ENCODE measurements around the gene ACD.

DNA sequence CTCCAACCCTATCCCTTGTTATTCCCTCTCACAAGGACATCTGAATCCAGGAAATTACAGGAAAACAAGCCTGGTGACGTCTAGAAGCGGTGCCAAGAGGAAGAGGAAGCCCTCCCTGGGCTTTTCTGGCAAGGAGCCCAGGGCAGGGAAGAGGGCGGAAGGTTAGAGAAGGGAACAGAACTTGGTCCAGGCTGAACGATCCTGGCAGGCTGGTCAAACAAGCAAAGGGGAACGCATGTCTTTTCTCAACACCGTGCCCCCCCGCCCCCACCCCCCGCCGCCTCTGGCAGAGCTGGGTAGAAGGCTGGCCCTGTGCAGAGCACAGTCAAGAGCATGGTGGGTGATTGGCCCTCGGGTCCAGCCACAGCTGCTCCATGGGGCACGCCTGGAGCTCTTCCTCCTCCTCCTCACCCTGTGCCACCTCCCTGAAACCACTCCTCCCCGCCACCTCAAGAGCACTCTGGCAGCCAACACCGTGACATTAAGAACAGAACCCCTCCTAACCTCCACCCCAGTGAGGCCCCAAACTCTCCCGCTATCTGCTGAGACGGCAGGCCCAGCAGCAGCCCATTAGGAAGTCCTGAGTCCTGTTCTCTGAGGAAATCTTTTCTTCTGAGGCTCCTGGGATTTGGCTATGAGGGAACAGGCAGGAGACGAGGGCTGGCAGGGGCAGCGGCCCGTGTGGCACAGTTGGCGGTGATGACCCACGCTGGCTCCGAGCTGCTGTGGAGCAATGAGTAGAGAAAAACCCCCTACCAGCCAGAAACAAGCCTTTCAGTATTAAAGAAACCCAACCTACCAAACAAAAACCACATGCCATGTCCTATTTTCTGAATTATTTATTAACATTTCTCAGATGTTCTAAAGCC lies 13.9 kb upstream of the ACD start:
- TF ChIP-seq BRCA1 (IDR thresholded peaks at IDR 0.05) (no peak), BRCA1 (CRISPR knock-in tag; IDR thresholded peaks at IDR 0.05) (no peak), ZEB2 (IDR thresholded peaks at IDR 0.05) (no peak)
- TF ChIP-seq, protein P1, sequence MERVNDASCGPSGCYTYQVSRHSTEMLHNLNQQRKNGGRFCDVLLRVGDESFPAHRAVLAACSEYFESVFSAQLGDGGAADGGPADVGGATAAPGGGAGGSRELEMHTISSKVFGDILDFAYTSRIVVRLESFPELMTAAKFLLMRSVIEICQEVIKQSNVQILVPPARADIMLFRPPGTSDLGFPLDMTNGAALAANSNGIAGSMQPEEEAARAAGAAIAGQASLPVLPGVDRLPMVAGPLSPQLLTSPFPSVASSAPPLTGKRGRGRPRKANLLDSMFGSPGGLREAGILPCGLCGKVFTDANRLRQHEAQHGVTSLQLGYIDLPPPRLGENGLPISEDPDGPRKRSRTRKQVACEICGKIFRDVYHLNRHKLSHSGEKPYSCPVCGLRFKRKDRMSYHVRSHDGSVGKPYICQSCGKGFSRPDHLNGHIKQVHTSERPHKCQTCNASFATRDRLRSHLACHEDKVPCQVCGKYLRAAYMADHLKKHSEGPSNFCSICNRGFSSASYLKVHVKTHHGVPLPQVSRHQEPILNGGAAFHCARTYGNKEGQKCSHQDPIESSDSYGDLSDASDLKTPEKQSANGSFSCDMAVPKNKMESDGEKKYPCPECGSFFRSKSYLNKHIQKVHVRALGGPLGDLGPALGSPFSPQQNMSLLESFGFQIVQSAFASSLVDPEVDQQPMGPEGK (CRISPR knock-in tag; IDR thresholded peaks at IDR 0.05; ENCODE audit: borderline replicate concordance) = no peak

Measured in K562 (cell line).